Urinary bladder (tissue), 4 donors: ENCODE results near the gene MYO3B. TPM values are rescaled to one million over a fixed set of nuclear protein-coding genes. Genes with fewer than 3 reads are reported as not detected.
"Not testable (repeated sequence)": the region's sequence is repeated elsewhere in the genome, so short reads cannot be mapped to it uniquely, and the experiment has no call there.

Source experiments
- DNase-seq: peaks from one replicate; pipeline ENCODE4 v3.0.0-alpha.2; 2015; ENCODE audit errors: extremely low spot score
- H3K27ac ChIP-seq: one replicate; pipeline ENCODE4 v1.5.1; 2013; ENCODE audit warnings: low read depth, mild to moderate bottlenecking, moderate library complexity
- H3K36me3 ChIP-seq: one replicate; pipeline ENCODE4 v1.6.1; 2013; ENCODE audit warnings: mild to moderate bottlenecking, moderate library complexity; ENCODE audit not compliant: insufficient read depth
- H3K4me1 ChIP-seq: one replicate; pipeline ENCODE4 v1.6.1; 2013; ENCODE audit warnings: mild to moderate bottlenecking, moderate library complexity; ENCODE audit not compliant: insufficient read depth
- H3K4me3 ChIP-seq: one replicate; pipeline ENCODE4 v1.5.1; 2013; ENCODE audit warnings: low read depth, low read length
- WGBS: extraction: QIAGEN DNeasy Blood & Tissue Kit; methylation state at CpG from one replicate; pipeline ENCODE4 v1.1.7; 2013; 5-methylcytosine and 5-hydroxymethylcytosine counted together
- polyA plus RNA-seq: library from polyadenylated mRNA; stranded (reverse); fragments of 200-250 nt; gene quantifications from one replicate; pipeline ENCODE4 v1.2.3, GENCODE V29; 2013
- total RNA-seq: library from RNA; depleted of rRNA; stranded (reverse); fragments of >200 nt; gene quantifications from one replicate; pipeline ENCODE4 v1.2.3, GENCODE V29; 2014
- donor health status: healthy with polysubstance abuse.
- donor health status: healthy.

Gene MYO3B
- total and polyA plus RNA-seq, 2 donors = 0.44 to 2.8 TPM

- no peaks in the 10 kb centered on the region for H3K36me3 ChIP-seq
- DNase-seq = no peak
- H3K4me1 ChIP-seq = no peaks in the 10 kb centered on the region
- H3K27ac ChIP-seq = no peak overlapping the region
- no peak overlapping the region for H3K4me3 ChIP-seq
- 83% methylated on average over 3 of the region's 3 CpGs for WGBS
Observed at GRCh38 chr2:170258382-170258781, 80.4 kb downstream of the MYO3B start.

GRCh38 chr2:170260188-170260587 lies 82.2 kb downstream of the MYO3B start:
- Histone ChIP-seq H3K36me3 (no peaks in the 10 kb centered on the region), H3K4me1 (no peaks in the 10 kb centered on the region), H3K4me3 (no peak overlapping the region), H3K27ac (no peak overlapping the region)
- no peak for DNase-seq

- no peak overlapping the region for H3K27ac ChIP-seq
- DNase-seq = no peak
- H3K36me3 ChIP-seq = no peaks in the 10 kb centered on the region
- H3K4me3 ChIP-seq = no peak overlapping the region
- 92% methylated on average over 1 of the region's 1 CpG for WGBS
- no peaks in the 10 kb centered on the region for H3K4me1 ChIP-seq
Observed at GRCh38 chr2:170261566-170261965, 83.6 kb downstream of the MYO3B start.

GRCh38 chr2:170262343-170262742 lies 84.4 kb downstream of the MYO3B start:
- 89% methylated on average over 2 of the region's 2 CpGs for WGBS

GRCh38 chr2:170262806-170263205 lies 84.9 kb downstream of the MYO3B start:
- H3K4me3 ChIP-seq = no peak overlapping the region
- H3K36me3 ChIP-seq = no peaks in the 10 kb centered on the region
- DNase-seq = no peak
- 83% methylated on average over 4 of the region's 4 CpGs for WGBS
- no peaks in the 10 kb centered on the region for H3K4me1 ChIP-seq
- H3K27ac ChIP-seq = no peak overlapping the region

More at GRCh38 chr2:170262343-170262742, 84.4 kb downstream of the MYO3B start:
- Histone ChIP-seq H3K27ac (no peak overlapping the region), H3K4me1 (no peaks in the 10 kb centered on the region), H3K4me3 (no peak overlapping the region), H3K36me3 (no peaks in the 10 kb centered on the region)
- DNase-seq = no peak

- not testable (repeated sequence) for H3K27ac ChIP-seq, H3K36me3 ChIP-seq, DNase-seq, H3K4me1 ChIP-seq, H3K4me3 ChIP-seq
- 60% methylated on average over 7 of the region's 7 CpGs for WGBS
Observed at GRCh38 chr2:170263728-170264521, 86.0 kb downstream of the MYO3B start.

- no peak for DNase-seq
- 91% methylated on average over 2 of the region's 2 CpGs for WGBS
- no peaks in the 10 kb centered on the region for H3K4me1 ChIP-seq
- no peak overlapping the region for H3K27ac ChIP-seq
- no peaks in the 10 kb centered on the region for H3K36me3 ChIP-seq
- H3K4me3 ChIP-seq = no peak overlapping the region
Observed at GRCh38 chr2:170264522-170264860, 86.5 kb downstream of the MYO3B start.

GRCh38 chr2:170264865-170265264 lies 86.9 kb downstream of the MYO3B start:
- Histone ChIP-seq H3K36me3 (no peaks in the 10 kb centered on the region), H3K4me1 (no peaks in the 10 kb centered on the region), H3K4me3 (no peak overlapping the region), H3K27ac (no peak overlapping the region)
- DNase-seq = no peak

- H3K36me3 ChIP-seq = no peaks in the 10 kb centered on the region
Observed at GRCh38 chr2:170265321-170265720, 87.4 kb downstream of the MYO3B start.

GRCh38 chr2:170266358-170266757 lies 88.4 kb downstream of the MYO3B start:
- no peak overlapping the region for H3K4me3 ChIP-seq
- no peak overlapping the region for H3K27ac ChIP-seq
- no peak for DNase-seq
- H3K36me3 ChIP-seq = no peaks in the 10 kb centered on the region
- H3K4me1 ChIP-seq = no peaks in the 10 kb centered on the region
- 60% methylated on average over 1 of the region's 1 CpG for WGBS

More at GRCh38 chr2:170265321-170265720, 87.4 kb downstream of the MYO3B start:
- Histone ChIP-seq H3K4me1 (no peaks in the 10 kb centered on the region), H3K4me3 (no peak overlapping the region), H3K27ac (no peak overlapping the region)
- DNase-seq = no peak

- Histone ChIP-seq H3K4me1 (no peaks in the 10 kb centered on the region), H3K36me3 (no peaks in the 10 kb centered on the region), H3K27ac (no peak overlapping the region), H3K4me3 (no peak overlapping the region)
- DNase-seq = no peak
Observed at GRCh38 chr2:170267071-170267470, 89.1 kb downstream of the MYO3B start.

GRCh38 chr2:170270278-170270864 lies 92.4 kb downstream of the MYO3B start:
- no peak for DNase-seq
- 43% methylated on average over 6 of the region's 6 CpGs for WGBS
- H3K4me3 ChIP-seq = no peak overlapping the region
- no peaks in the 10 kb centered on the region for H3K4me1 ChIP-seq
- no peaks in the 10 kb centered on the region for H3K36me3 ChIP-seq
- no peak overlapping the region for H3K27ac ChIP-seq

- 38% methylated on average over 1 of the region's 1 CpG for WGBS
Observed at GRCh38 chr2:170271340-170271739, 93.4 kb downstream of the MYO3B start.

GRCh38 chr2:170276056-170276455 lies 98.1 kb downstream of the MYO3B start:
- no peak overlapping the region for H3K4me3 ChIP-seq
- no peak overlapping the region for H3K27ac ChIP-seq
- H3K36me3 ChIP-seq = no peaks in the 10 kb centered on the region
- no peak for DNase-seq
- H3K4me1 ChIP-seq = no peaks in the 10 kb centered on the region
- 75% methylated on average over 3 of the region's 3 CpGs for WGBS

More at GRCh38 chr2:170271340-170271739, 93.4 kb downstream of the MYO3B start:
- no peak overlapping the region for H3K4me3 ChIP-seq
- no peaks in the 10 kb centered on the region for H3K4me1 ChIP-seq
- H3K36me3 ChIP-seq = no peaks in the 10 kb centered on the region
- no peak overlapping the region for H3K27ac ChIP-seq
- DNase-seq = no peak
